Measurements from ENCODE around the gene TP73.

The TP73 gene

DNA sequence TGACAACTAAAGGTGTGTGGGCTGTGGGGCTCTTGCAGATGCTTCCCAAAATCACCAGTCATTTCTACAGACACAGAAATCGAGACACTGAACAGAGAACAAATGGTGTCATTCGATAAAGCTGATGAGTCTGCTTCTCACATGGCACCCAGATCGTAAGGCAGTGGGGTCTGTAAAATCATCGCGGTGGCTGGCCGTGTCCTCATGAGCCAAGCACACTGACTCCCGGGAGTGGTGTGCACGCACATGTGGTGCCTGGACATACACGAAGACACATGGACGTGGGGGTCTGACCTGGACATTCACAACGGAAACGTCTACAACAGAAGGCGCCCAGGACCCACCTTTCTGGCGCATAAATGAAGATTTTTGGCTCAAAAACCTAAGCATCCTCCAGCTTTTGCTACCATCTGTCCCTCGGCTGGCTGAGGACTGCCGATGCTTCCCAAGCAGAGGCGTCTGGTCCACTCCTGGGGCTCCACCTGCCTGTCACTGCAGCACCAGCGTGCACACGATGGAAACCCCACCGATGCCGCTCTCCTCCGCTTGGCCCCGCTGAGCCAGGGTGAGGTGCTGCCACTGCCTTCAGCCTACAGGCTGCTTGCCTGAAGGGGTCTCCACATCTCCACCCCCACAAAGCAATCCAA lies 127.1 kb downstream of the TP73 start:
- no peak overlapping the region for H3K4me2 ChIP-seq (ENCODE audit: low read length)
- peaks cover 14% of the 10 kb centered on the region for H3K4me1 ChIP-seq (ENCODE audit: control insufficient read depth, low read length)
- TF ChIP-seq EZH2phosphoT487 (IDR thresholded peaks at IDR 0.05; ENCODE audit: borderline replicate concordance, low read length) (no peak), CTCF (IDR thresholded peaks at IDR 0.05; ENCODE audit: low read depth, low read length, poor library complexity, severe bottlenecking) (no peak)
- H4K20me1 ChIP-seq (ENCODE audit: control insufficient read depth, insufficient read depth, low read depth, low read length), result no peaks in the 10 kb centered on the region
- peaks cover 55% of the 10 kb centered on the region for H3K36me3 ChIP-seq (ENCODE audit: control insufficient read depth, low read length)
- no peak overlapping the region for H3K27ac ChIP-seq (ENCODE audit: low read depth, low read length)
- no peaks in the 10 kb centered on the region for H3K9me2 ChIP-seq (replicated peaks; ENCODE audit: control insufficient read depth, low read length)
- no peaks in the 10 kb centered on the region for H3K27me3 ChIP-seq (ENCODE audit: control insufficient read depth, low read length)
- no peaks in the 10 kb centered on the region for H3F3A ChIP-seq (ENCODE audit: control insufficient read depth, insufficient read depth)
- H3K4me3 ChIP-seq (ENCODE audit: low read length), result no peak overlapping the region
- H3K9me3 ChIP-seq (ENCODE audit: control insufficient read depth, insufficient read depth, low read length), result no peaks in the 10 kb centered on the region
- no peaks in the 10 kb centered on the region for H3K79me2 ChIP-seq (ENCODE audit: control insufficient read depth, low read length)

- Histone ChIP-seq H3F3A (ENCODE audit: control insufficient read depth, insufficient read depth) (no peaks in the 10 kb centered on the region), H3K9me2 (replicated peaks; ENCODE audit: control insufficient read depth, low read length) (no peaks in the 10 kb centered on the region), H3K9me3 (ENCODE audit: control insufficient read depth, insufficient read depth, low read length) (no peaks in the 10 kb centered on the region), H3K27me3 (ENCODE audit: control insufficient read depth, low read length) (no peaks in the 10 kb centered on the region), H3K36me3 (ENCODE audit: control insufficient read depth, low read length) (peaks cover 60% of the 10 kb centered on the region), H3K4me3 (ENCODE audit: low read length) (no peak overlapping the region), H3K4me2 (ENCODE audit: low read length) (no peak overlapping the region), H3K79me2 (ENCODE audit: control insufficient read depth, low read length) (no peaks in the 10 kb centered on the region), H4K20me1 (ENCODE audit: control insufficient read depth, insufficient read depth, low read depth, low read length) (no peaks in the 10 kb centered on the region), H3K27ac (ENCODE audit: low read depth, low read length) (no peak overlapping the region), H3K4me1 (ENCODE audit: control insufficient read depth, low read length) (peaks cover 14% of the 10 kb centered on the region)
- TF ChIP-seq CTCF (IDR thresholded peaks at IDR 0.05; ENCODE audit: low read depth, low read length, poor library complexity, severe bottlenecking) (no peak), EZH2phosphoT487 (IDR thresholded peaks at IDR 0.05; ENCODE audit: borderline replicate concordance, low read length) (no peak)
These were observed 127.6 kb downstream of the TP73 start for GRCh38 chr1:3779912-3780416.

DNA sequence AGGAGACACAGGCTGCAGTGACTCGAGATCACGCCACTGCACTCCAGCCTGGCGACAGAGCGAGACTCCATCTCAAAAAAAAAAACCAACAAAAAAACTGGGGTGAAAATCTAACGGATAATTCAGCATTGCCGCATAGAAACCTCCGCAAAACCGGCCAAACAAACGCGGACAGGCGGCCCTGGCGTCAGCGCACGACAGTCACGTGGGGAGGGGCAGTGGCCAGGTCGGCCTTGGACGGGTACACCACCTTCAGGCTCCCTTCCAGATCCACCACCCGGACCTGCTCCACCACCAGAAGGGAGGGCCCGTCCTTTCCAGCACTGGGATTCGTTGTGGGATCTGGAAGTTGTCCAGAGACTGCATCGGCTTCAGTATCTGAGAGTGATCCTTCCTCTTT lies 128.6 kb downstream of the TP73 start:
- no peaks in the 10 kb centered on the region for H4K20me1 ChIP-seq (ENCODE audit: control insufficient read depth, insufficient read depth, low read depth, low read length)
- H3K9me3 ChIP-seq (ENCODE audit: control insufficient read depth, insufficient read depth, low read length), result no peaks in the 10 kb centered on the region
- TF ChIP-seq CTCF (IDR thresholded peaks at IDR 0.05; ENCODE audit: low read depth, low read length, poor library complexity, severe bottlenecking), result no peak
- no peak for TF ChIP-seq EZH2phosphoT487 (IDR thresholded peaks at IDR 0.05; ENCODE audit: borderline replicate concordance, low read length)
- H3K27me3 ChIP-seq (ENCODE audit: control insufficient read depth, low read length), result no peaks in the 10 kb centered on the region
- no peaks in the 10 kb centered on the region; the same call in 1 of the 2 replicates for H3F3A ChIP-seq (ENCODE audit: control insufficient read depth, insufficient read depth)
- H3K27ac ChIP-seq (ENCODE audit: low read depth, low read length), result no peak overlapping the region
- H3K4me2 ChIP-seq (ENCODE audit: low read length), result no peak overlapping the region
- H3K36me3 ChIP-seq (ENCODE audit: control insufficient read depth, low read length), result peaks cover 65% of the 10 kb centered on the region
- no peaks in the 10 kb centered on the region for H3K79me2 ChIP-seq (ENCODE audit: control insufficient read depth, low read length)
- H3K4me3 ChIP-seq (ENCODE audit: low read length), result no peak overlapping the region
- H3K4me1 ChIP-seq (ENCODE audit: control insufficient read depth, low read length), result peaks cover 4% of the 10 kb centered on the region
- no peaks in the 10 kb centered on the region for H3K9me2 ChIP-seq (replicated peaks; ENCODE audit: control insufficient read depth, low read length)

Data from DOHH2 (cell line).